ENCODE measurements around the gene CYLD. TPM values are rescaled to one million over a fixed set of nuclear protein-coding genes. Genes with fewer than 3 reads are reported as not detected.
A peak's percentile ranks its signal among the peaks of the same experiment; 100 is the strongest.

CYLD gene
- total and polyA plus RNA-seq, 2 of the 4 experiments (the other 2 are of a cell fraction): 16.2 to 37.3 TPM

DNA sequence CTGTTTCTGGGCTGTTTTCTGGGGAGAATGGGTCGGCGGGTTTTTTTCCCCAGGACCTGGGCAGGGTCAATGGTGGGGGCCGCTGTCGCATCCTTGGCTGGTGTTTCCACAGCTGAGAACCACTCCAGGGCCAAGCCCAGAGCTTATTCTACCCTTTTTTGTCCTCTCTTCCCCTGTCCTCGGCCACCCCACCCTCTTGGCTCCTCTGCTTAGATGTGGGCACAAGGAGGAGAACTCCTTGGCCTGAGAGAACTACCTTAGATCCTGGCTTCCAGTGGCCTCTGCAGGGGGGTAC, 44.5 kb upstream of the CYLD start:
- Histone ChIP-seq H2BK5ac (ENCODE audit: low read depth, low read length, poor library complexity, severe bottlenecking) (no peak overlapping the region), H4K20me1 (ENCODE audit: insufficient read depth, low read length) (no peaks in the 10 kb centered on the region), H3K4me1 (ENCODE audit: control insufficient read depth, insufficient read depth, low read length) (no peaks in the 10 kb centered on the region), H3K14ac (replicated peaks; ENCODE audit: low read depth, low read length) (no peak overlapping the region), H4K5ac (ENCODE audit: low read depth, low read length) (0 out of 2 replicates have a peak overlapping the region, but pooled peaks have one; percentile 31), H3K36me3 (ENCODE audit: control insufficient read depth, insufficient read depth, low read length) (no peaks in the 10 kb centered on the region), H3K9ac (ENCODE audit: low read depth, low read length) (no peak overlapping the region), H2AK5ac (ENCODE audit: low read depth, low read length) (no peak overlapping the region), H3K9me3 (ENCODE audit: control insufficient read depth, insufficient read depth, low read length) (no peaks in the 10 kb centered on the region), H2BK15ac (ENCODE audit: low read depth, low read length) (no peak overlapping the region), H2AFZ (replicated peaks; ENCODE audit: low read length, poor library complexity) (no peak overlapping the region), H3K4me2 (ENCODE audit: low read depth, low read length) (no peak overlapping the region), H3K27me3 (ENCODE audit: control insufficient read depth, insufficient read depth, low read length) (peaks cover 14% of the 10 kb centered on the region), H2AK9ac (replicated peaks; ENCODE audit: low read depth, low read length, poor library complexity) (peak overlapping the region; percentile 38), H3K4ac (ENCODE audit: low read depth, low read length) (no peak overlapping the region), H3K18ac (ENCODE audit: low read depth, low read length) (no peak overlapping the region), H3K56ac (ENCODE audit: extremely low read depth, insufficient read depth, low read length) (no peak overlapping the region), H4K91ac (ENCODE audit: insufficient read depth, low read depth, low read length) (no peak overlapping the region), H3K23ac (ENCODE audit: low read depth, low read length) (no peak overlapping the region), H3K4me3 (ENCODE audit: insufficient read depth, low read depth, low read length) (no peak overlapping the region), H3K9me1 (ENCODE audit: insufficient read depth, low read length) (0 out of 2 replicates have a peak, but pooled peaks cover 4% of the 10 kb centered on the region), H3K27ac (ENCODE audit: insufficient read depth, low read length) (no peak overlapping the region), H3K79me1 (ENCODE audit: low read depth in 1 of 2, low read length in 2 of 2) (no peaks in the 10 kb centered on the region), H4K8ac (ENCODE audit: low read depth in 2 of 2, low read length in 2 of 2) (no peak overlapping the region), H2BK120ac (ENCODE audit: low read depth, low read length) (no peak overlapping the region), H2BK20ac (ENCODE audit: low read depth, low read length) (no peak overlapping the region)
- WGBS, 2 experiments (ENCODE audit: extremely low coverage in 2 of 2, insufficient read length in 1 of 2): no CpG with 5 or more reads among the region's 5 CpGs
- POLR2A ChIA-PET (ENCODE audit: unreplicated experiment): no interaction called here
- no peak for DNase-seq
- dilution Hi-C loops (cut with HindIII; ENCODE audit: low sequenced_read_pairs, unreplicated experiment): no loop called here
- TF ChIP-seq, protein P1, sequence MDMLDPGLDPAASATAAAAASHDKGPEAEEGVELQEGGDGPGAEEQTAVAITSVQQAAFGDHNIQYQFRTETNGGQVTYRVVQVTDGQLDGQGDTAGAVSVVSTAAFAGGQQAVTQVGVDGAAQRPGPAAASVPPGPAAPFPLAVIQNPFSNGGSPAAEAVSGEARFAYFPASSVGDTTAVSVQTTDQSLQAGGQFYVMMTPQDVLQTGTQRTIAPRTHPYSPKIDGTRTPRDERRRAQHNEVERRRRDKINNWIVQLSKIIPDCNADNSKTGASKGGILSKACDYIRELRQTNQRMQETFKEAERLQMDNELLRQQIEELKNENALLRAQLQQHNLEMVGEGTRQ (IDR thresholded peaks at IDR 0.05; ENCODE audit: low read depth, low read length): no peak
- no peak for TF ChIP-seq BHLHE40 (IDR thresholded peaks at IDR 0.05; ENCODE audit: low read depth, low read length)
- no peak for TF ChIP-seq CEBPB (IDR thresholded peaks at IDR 0.05; ENCODE audit: low read depth, low read length)
- TF ChIP-seq, protein P2, sequence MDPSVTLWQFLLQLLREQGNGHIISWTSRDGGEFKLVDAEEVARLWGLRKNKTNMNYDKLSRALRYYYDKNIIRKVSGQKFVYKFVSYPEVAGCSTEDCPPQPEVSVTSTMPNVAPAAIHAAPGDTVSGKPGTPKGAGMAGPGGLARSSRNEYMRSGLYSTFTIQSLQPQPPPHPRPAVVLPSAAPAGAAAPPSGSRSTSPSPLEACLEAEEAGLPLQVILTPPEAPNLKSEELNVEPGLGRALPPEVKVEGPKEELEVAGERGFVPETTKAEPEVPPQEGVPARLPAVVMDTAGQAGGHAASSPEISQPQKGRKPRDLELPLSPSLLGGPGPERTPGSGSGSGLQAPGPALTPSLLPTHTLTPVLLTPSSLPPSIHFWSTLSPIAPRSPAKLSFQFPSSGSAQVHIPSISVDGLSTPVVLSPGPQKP (IDR thresholded peaks at IDR 0.05; ENCODE audit: borderline replicate concordance, low read depth, low read length): no peak
- TF ChIP-seq SMC3 (IDR thresholded peaks at IDR 0.05; ENCODE audit: low read depth, low read length): no peak
- TF ChIP-seq RCOR1 (IDR thresholded peaks at IDR 0.05; ENCODE audit: insufficient replicate concordance, low read length): no peak
- no peak for TF ChIP-seq MAZ (IDR thresholded peaks at IDR 0.05; ENCODE audit: borderline replicate concordance, low read depth, low read length)
- no peak for TF ChIP-seq FOS (IDR thresholded peaks at IDR 0.05; ENCODE audit: low read depth, low read length)
- TF ChIP-seq CHD1 (IDR thresholded peaks at IDR 0.05; ENCODE audit: low read depth, low read length): no peak
- TF ChIP-seq, protein P3, sequence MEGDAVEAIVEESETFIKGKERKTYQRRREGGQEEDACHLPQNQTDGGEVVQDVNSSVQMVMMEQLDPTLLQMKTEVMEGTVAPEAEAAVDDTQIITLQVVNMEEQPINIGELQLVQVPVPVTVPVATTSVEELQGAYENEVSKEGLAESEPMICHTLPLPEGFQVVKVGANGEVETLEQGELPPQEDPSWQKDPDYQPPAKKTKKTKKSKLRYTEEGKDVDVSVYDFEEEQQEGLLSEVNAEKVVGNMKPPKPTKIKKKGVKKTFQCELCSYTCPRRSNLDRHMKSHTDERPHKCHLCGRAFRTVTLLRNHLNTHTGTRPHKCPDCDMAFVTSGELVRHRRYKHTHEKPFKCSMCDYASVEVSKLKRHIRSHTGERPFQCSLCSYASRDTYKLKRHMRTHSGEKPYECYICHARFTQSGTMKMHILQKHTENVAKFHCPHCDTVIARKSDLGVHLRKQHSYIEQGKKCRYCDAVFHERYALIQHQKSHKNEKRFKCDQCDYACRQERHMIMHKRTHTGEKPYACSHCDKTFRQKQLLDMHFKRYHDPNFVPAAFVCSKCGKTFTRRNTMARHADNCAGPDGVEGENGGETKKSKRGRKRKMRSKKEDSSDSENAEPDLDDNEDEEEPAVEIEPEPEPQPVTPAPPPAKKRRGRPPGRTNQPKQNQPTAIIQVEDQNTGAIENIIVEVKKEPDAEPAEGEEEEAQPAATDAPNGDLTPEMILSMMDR (conservative IDR thresholded peaks at IDR 0.05; ENCODE audit: low read depth, low read length): no peak
- TF ChIP-seq RAD21 (IDR thresholded peaks at IDR 0.05; ENCODE audit: low read length): no peak
- no peak for TF ChIP-seq MXI1 (IDR thresholded peaks at IDR 0.05; ENCODE audit: borderline replicate concordance, low read depth, low read length)
- TF ChIP-seq RFX5 (IDR thresholded peaks at IDR 0.05; ENCODE audit: low read depth, low read length): no peak
- no peak for TF ChIP-seq NFE2L2 (IDR thresholded peaks at IDR 0.05; ENCODE audit: low read depth, low read length)
- no peak for TF ChIP-seq MAFK (IDR thresholded peaks at IDR 0.05; ENCODE audit: low read depth, low read length)
- no peak for TF ChIP-seq POLR2A (IDR thresholded peaks at IDR 0.05; ENCODE audit: low read depth, low read length)
- in situ Hi-C loops (cut with MboI; ENCODE audit: low sequenced_read_pairs): no loop called here
- no TSS peak for BruUV-seq (replicated peaks)
- intact Hi-C loops (cut with micrococcal nuclease): no loop called here
- no peak for ATAC-seq (ENCODE audit: low read depth)
- CTCF ChIA-PET: no interaction called here

All from IMR-90 (cell line).